Right lung (tissue), 10 donors: ENCODE data around the gene TCERG1. TPM values are rescaled to one million over a fixed set of nuclear protein-coding genes. Genes with fewer than 3 reads are reported as not detected.

ENCODE experiments used
- DNase-seq, 2 donors: peaks; one replicate each; pipeline ENCODE4 v3.0.0-alpha.2; 2013
- long read RNA-seq, 8 donors: transcript quantifications; one replicate each; lab custom pipeline, GENCODE V29; 2026
- polyA plus RNA-seq, 5 donors: library from polyadenylated mRNA; unstranded; fragments of 120-200 nt; gene quantifications; one replicate each; pipeline versions ENCODE4 v1.2.1 to v1.2.3, GENCODE V29; 2013; ENCODE audit warnings: inconsistent platforms in 1 of 5, low replicate concordance in 1 of 5; ENCODE audit not compliant: insufficient read length in 5 of 5, insufficient read depth in 1 of 5

Gene TCERG1
- 100 to 1,000 TPM; 101 to 168 (median 152) TPM for polyA plus RNA-seq
- long read RNA-seq, donor 1, partial matches to known transcripts, result 34 of 43 reads
- long read RNA-seq, donor 1, other reads (novel, unspliced or antisense), result 0 of 43 reads
- long read RNA-seq, donor 2, partial matches to known transcripts, result 19 of 21 reads
- long read RNA-seq, donor 2, other reads (novel, unspliced or antisense), result 0 of 21 reads
- long read RNA-seq, donor 3, partial matches to known transcripts, result 18 of 23 reads
- long read RNA-seq, donor 3, other reads (novel, unspliced or antisense), result 0 of 23 reads
- long read RNA-seq, donor 4, partial matches to known transcripts, result 7 of 8 reads
- long read RNA-seq, donor 4, other reads (novel, unspliced or antisense), result 0 of 8 reads
- long read RNA-seq, donor 5, partial matches to known transcripts, result 80 of 87 reads
- long read RNA-seq, donor 5, other reads (novel, unspliced or antisense), result 0 of 87 reads
- long read RNA-seq, donor 6, partial matches to known transcripts, result 69 of 78 reads
- long read RNA-seq, donor 6, other reads (novel, unspliced or antisense), result 0 of 78 reads
- long read RNA-seq, donor 7, partial matches to known transcripts, result 7 of 12 reads
- long read RNA-seq, donor 7, other reads (novel, unspliced or antisense), result 0 of 12 reads
- long read RNA-seq, donor 8, partial matches to known transcripts, result 5 of 6 reads
- long read RNA-seq, donor 8, other reads (novel, unspliced or antisense), result 0 of 6 reads

DNA sequence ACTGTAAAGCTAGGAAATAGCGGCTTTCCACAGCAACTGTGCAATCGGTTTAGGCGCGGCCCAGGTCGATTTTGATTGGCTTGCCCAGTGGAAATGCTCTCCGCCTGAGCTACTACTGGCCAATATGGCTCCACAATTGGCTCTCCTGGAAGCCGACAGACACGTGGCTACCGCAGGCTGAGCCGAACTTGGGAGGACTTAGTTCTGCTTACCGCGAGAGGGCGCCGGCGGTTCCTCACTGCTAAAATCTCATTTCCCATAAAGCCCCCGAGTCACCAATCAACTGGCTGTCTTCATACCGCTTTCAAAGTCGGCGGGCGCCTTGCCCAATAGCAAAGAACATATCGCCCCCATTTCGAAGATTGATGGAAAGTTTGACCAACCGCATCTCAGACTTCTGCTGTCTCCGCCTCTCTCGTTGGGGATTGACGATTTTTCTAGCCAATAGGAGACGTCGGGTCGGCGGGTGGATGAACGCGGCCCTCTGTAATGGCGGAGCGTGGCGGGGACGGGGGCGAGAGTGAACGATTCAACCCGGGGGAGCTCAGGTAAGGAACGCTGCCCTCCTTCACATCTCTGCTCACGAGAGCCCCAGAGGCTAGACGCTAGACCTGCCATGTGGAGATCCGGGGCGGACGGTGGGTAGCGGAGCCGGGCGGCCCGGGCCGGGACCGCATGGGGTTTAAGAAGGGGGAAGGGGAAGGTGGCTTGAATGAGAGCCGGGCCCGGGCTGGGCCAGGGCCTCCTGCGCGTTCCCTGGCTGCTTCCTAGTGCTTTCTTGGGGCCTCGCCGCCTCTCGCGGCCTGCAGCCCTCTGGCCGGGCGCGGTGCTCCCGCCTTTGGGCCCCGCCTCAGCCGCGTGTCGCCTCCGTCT lies at the start of gene TCERG1:
Gene TCERG1 (plus strand): TSS at position 473 of the 873 bp plus-strand sequence. CDS start 17 bp downstream, at position 490.
- peak; percentile 99 to 100 for DNase-seq

DNA sequence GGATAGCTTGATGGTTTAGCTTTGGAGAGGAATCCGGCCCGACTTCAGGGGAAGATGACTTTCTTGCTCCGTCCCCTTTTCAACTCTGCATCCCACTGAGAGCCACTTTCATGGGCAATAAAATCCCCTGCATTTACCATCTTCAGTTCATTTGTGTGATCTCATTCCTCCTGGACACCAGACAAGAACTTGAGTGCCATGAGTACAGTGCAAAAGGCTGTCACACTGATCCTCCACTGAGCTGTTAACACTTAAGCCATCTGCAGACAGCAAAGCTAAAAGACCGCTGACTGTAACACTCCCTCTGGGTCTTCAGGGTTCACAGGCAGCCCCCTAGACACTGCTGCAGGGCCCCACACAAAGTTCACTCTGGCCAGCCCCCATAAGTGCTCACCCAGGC lies 48.3 kb upstream of the TCERG1 start:
- DNase-seq, result no peak

DNA sequence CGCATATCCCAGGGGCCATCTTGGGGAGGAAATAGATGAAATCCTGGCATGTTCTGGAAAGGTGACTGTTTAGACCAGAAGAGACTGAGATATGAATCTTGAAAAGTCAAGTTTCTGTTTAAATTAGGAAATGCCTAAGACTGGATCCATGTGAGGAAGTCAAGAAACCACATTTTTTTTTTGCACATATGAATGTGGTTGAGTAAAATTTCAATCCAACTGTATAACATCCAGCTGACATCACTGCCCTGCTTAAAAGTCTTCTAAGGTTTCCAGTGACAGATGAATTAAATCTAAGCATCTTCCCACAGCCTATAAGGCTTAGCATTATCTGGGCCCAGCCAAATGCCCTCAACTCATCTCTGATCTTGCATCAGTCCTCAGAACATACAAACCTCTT lies 47.7 kb upstream of the TCERG1 start:
- DNase-seq, result no peak

DNA sequence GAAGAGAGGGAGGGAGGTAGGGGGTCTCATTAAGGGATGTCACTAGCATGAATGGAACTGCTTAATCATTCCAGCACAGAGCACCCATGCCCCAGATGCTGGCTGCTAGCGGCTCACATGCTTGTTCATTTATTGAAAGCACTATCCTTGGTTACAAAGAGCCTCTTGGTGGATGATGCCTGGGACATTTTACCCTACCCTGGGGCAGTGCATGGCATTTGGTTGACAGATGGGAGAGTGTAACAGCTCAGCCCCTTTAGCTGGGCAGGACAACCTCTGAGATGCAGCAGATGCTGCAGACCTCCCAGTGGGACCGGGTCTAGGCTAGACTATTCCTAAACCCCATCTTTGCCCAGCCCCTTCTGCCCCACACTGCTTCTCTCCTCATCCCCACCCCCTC lies 46.9 kb upstream of the TCERG1 start:
- no peak for DNase-seq

DNA sequence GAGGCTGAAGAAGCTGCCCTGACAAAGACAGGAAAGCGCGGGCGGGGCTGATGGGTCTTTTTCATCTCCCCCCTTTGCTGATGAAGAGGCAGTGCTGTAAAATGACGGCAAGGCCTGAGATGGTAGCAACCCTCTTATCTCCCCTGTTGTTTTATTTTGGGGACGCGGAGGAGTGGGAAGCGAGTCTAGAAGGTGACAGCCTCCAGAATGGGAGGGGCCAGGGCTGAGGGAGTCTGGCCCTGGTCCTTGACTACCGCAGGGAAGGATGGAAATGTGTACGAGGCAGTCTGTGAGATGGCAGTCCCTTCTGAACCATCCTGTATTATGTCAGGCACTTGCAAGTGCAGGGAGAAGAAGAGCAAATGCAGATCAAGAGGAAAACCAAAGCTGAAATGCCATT lies 46.1 kb upstream of the TCERG1 start:
- DNase-seq, result no peak

DNA sequence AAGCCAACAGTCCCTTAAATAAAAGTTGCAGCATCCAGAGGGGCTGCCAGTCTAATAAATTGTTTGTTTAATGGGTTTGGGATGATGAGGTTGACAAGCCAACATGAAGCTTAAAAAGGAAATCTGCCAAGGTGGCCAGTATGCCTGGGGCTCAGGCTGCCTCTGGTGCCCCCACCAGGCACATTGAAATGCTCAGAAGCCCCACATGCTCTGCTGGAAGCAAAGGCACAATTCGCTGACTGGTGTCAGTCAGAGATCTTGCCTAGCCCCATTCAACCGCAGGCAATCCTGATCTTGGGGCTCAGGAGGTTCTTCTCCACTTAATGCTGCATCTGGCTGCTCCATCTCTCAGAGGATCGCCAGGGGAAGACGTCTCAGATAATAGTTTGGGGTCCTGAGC lies 44.2 kb upstream of the TCERG1 start:
- no peak for DNase-seq

DNA sequence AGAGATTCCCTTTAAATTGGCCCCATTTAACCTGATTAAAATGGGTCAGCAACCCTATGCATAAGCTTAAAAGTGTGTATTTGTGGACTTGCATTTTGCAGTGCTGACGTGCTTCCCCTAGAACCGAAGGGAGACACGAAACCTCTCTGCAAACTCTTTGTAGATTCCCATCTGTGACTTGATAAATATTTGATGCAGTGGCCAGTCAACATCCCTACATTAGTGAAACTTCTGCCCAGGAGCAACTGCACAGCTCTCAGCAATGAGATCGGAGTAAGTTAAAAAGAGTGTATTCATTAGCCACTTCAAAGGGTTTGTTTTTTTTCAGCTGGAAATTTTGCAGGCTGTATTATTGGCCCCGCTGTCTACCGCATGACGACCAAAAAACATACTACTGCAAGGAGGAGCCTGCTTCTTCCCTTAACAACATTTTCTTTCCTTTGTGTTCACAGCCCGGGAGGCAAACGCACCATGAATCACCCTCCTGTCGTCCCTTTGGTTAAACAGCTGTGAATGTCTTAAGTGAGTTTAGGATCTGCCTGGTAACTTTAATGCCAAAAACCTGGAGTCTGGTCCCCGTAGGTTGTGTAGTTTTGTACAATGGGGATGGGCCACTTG lies 38.0 kb upstream of the TCERG1 start:
- DNase-seq, result no peak

DNA sequence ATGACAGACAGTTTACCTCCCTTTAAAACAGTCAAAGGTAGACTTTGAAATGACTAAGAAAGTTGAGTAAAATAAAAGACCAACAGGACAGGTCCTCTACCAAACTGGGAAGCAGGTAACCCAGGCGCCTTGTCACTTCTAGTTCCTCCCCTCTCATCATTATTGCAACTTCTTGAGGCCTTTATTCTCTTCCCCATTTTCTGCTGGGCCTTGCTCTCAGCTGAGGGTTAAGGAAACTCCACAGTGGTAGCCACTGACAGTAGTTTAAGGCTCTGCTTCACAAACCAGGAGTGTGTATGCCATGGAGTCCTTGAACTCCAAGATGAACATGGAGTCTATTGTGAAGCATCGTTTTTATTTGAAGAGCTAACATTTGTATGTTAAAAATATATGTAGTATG lies 36.9 kb upstream of the TCERG1 start:
- DNase-seq, result no peak

DNA sequence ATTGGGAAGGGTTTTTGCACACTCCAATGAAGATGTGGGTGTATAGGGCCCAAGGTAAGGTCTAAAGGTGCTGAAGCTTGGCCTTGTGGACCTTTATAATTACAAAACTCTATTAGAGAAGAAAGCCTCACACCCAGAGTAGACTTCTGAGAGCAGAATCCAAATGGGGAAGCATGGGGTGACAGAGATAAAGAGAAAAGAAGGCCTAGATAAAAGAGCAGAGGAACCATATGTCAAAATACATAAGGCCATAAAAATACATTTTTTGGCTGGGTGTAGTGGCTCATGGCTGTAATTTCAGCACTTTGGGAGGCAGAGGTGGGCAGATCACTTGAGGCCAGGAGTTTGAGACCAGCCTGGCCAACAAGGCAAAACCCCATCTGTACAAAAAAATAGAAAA lies 27.4 kb upstream of the TCERG1 start:
- DNase-seq, result no peak

DNA sequence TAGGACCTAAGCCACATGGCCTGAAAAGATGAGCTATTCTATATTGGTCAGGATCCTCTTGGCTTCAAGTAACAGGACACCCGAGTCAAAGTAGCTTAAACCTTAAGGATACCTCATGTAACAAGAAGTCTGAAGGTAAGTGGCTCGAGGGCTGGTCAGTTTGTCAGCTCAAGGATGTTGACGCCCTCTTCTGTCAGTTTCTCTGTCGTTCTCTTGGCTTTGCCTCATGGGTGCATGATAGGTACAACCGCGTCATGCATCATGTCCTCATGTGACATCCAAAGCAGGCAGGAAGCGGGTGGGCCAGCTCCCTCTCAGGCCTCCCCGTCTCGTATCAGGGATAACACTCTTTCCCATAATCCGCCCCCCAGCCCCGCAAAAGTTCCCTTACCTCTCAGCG lies 22.1 kb upstream of the TCERG1 start:
- no peak for DNase-seq

DNA sequence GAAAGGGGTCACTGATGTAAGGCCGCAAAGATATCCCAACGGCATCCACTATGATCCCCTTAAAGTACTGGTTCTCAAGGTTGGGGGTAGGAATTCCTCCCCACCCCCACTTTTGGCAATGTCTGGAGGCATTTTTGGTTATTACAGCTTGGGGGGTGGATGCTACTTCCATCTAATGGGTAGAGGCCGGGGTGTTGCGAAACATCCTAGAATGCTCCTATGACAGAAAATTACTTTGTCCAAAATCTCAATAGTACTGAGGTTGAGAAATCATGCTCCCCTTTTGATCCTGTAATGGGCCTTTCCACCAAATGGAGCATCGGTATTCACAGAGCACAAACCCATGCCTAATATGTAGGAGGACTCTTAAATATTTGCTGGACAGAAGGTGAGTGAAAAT lies 20.8 kb upstream of the TCERG1 start:
- DNase-seq, result no peak

DNA sequence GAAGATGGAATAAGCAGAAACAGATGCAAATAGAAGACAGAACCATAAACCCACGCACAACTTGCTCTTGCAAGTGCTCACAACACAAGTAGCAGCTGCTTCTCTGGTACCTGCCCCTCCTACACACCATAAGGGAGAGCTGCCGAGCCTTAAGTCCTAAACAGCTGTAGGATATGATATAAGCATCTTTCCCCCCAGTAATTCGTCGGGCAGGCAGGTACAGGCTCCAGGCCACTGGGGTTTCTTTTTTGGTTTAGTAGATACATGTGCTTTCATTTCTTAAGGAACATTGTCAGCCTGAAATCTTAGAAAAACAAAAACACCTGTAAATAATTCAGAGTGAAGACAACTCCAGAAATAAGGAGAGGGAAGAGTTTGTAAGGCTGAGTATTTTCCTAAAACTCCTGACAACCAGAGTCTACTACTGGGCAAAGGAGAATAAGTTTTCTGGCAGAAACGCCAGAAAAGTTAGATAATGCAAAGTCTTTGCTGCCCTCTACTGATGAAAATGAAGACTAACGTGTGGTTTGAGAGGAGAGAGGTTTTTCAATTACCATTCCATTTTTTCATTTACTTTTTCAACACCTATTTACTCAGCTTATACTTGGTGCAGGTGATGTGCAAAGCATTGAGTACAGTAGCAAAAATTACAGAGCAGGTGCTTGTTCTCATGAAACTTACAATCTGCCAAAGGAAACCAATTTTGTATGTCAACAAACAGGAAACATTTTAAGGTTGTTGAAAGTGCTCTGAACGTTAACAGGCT lies 20.1 kb upstream of the TCERG1 start:
- DNase-seq, result peak; percentile 17 to 28

DNA sequence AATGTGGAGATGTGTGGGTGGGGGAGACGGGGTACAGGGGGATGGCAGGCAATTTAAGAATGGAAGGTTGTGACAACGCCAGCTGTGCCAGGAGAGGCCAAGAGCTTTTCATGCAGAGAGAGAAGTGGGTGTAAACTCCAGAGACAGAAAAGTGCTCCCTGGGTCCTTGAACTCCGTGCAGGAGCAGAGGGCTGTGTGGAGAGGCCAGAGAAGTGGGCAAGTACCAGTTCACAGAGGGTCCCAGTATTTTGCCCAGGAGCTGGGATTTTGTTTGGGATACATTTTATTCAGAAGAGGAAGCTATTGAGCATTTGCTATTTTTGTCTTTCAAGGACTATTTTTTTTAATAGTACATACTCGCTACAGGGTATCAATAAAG lies 19.5 kb upstream of the TCERG1 start:
- no peak for DNase-seq

DNA sequence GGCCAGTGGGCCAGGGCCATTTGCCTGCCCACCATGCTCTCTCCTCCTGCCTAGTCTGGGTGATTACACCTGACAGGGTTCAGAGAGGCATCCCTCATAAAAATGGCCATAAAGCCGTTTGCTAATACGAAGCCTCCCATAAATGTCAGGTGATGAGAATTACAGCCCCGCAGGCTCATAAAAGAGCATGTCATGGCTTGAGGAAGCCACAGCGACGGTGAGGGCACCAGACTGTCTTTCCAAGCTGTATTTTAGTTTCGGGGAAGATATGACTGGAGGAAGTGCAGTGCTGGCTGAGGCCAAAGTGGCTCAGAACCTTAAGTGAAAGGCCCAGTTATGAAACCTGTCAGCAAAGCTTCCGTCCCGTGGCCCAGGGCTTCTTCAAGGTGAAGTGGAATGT lies 18.5 kb upstream of the TCERG1 start:
- DNase-seq, result no peak

DNA sequence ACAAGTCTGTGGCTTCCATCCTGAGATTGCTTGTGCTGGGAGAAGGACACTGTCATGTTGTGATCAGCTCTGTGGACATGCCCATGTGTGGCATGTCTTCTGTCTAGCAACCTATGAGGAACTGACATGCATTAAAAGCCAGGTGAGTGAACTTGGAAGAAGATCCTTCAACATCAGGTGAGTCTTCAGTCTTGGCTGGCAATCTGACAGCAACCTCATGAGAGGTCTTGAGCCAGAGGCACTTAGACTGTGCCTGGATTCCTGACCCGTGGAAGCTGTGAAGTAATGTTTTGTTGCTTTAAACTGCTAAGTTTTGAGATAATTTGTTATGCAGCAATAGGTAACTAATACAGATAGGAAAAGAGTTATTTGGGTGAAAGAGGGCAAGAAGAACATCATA lies 6.8 kb upstream of the TCERG1 start:
- no peak for DNase-seq

DNA sequence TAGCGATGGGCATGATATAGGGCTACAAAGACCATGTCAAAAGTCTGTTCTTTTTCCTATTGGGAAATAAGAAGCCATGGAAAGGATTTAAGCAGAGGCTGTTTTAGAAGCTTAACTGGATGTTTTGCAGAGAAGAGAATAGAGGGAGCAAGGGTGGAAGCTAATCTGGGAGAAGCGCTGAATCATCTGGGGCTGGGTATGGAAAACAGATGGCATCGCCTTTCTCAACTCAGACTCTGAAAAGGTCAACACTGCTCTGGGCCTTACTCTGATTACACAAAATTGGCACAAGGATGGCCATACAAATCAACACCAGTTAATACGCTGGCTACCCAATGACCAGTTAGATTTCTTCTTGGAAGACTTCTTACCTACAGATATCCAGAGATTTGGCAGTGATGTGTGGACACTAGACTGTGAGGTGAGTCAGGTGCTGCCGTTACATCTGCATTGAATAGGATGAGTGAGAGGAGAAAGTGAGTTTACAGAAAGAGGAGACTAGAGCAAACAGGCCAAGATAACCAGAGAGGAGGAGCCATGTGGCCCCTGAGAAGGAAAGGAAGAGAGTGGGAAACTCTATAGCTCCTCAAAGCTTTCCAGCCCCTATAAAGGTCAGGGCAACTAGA lies 6.2 kb upstream of the TCERG1 start:
- DNase-seq, result no peak

DNA sequence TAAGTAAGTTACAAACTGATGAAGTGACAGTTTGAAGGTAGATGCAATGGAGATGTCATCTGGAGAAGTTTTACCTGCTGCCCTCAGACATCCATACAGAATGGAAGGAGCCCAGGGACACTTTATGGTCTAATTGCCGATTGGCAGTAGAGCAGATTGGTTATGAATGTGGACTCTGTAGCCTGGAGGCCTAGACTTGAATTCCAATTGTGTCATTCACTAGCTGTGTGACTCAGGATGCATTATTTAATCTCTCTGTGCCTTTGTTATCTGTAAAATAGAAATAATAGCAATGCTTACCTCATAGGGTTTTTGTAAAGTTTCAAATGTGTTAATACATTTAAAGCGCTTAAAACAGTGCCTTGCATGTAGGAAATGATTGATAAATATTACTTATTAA lies 5.2 kb upstream of the TCERG1 start:
- no peak for DNase-seq

DNA sequence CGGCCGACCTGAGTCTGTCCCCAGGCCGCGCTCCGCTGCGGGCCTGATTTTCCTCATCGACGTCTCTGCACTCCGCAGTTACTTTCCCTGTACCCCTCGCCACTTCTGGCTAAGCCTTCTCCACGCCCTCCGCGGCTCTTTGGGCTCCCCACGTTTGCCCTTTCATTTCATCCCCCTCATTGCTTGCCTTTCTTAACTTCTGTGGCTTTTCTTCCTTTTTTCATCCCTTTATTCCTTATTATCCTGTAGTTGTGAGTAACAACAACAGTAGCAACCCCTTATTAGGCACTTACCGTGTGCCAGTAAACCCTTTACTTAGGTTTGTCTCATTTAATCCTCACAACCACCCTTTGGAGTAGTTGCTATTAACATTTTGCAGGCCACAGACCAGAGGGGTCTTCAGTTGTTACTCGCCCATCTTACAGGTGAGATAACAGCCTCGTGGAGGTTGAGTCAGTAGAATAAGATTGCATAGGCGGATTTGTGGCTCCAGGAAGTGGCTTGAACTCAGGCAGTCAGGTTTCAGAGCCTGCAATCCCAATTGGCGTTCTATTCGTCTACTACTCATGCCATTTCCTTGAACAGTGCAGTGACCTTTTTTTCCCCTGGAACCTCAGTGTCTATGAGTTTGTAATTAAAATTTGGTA lies 724 bp downstream of the TCERG1 start:
- peak in 1 of 2 donors; percentile 19 for DNase-seq

DNA sequence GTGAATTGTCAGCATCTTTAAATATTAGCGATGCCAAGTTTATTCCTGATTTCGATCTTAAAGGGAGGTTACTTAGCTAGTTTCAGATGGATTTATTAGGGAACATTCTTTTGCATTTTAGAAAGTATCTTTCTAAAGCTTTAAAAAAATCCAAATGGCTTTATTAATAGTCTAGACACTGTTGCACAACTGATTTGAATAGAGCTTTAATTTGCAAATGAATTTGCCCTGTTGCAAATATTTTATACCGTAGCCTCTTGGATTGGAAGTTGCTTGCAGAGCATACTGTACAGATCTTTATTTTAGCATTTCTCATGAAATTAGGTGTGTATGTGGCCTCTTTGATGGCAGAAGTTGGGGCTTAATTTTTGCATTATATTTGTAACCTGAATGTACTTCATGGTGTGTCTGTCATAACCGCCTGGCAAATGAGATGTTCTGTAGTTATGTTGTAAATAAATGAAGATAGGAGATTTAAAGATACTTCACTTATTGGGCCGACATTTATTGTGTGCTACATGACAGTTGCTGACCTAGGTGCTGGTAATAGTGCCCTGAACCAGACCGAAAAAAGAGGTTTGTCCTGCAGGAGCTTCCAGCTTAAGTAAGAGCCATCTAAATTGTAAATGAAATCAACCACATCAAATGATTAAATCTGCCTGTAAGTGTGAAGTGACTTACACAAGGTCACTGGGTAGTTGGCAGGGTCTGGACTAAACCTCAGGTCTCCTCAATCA lies 1.8 kb downstream of the TCERG1 start:
- DNase-seq, result no peak
